HG03469 (cell line): ENCODE measurements around the gene SMURF1.
"Not testable (repeated sequence)": the region's sequence is repeated elsewhere in the genome, so short reads cannot be mapped to it uniquely, and the experiment has no call there.

Experiments used
- ATAC-seq: cut with Tn5 transposase; IDR thresholded peaks from one replicate; pipeline ENCODE4 v1.9.1; 2021; ENCODE audit warnings: mild to moderate bottlenecking, moderate library complexity, moderate number of reproducible peaks; ENCODE audit not compliant: unreplicated experiment

SMURF1 gene

DNA sequence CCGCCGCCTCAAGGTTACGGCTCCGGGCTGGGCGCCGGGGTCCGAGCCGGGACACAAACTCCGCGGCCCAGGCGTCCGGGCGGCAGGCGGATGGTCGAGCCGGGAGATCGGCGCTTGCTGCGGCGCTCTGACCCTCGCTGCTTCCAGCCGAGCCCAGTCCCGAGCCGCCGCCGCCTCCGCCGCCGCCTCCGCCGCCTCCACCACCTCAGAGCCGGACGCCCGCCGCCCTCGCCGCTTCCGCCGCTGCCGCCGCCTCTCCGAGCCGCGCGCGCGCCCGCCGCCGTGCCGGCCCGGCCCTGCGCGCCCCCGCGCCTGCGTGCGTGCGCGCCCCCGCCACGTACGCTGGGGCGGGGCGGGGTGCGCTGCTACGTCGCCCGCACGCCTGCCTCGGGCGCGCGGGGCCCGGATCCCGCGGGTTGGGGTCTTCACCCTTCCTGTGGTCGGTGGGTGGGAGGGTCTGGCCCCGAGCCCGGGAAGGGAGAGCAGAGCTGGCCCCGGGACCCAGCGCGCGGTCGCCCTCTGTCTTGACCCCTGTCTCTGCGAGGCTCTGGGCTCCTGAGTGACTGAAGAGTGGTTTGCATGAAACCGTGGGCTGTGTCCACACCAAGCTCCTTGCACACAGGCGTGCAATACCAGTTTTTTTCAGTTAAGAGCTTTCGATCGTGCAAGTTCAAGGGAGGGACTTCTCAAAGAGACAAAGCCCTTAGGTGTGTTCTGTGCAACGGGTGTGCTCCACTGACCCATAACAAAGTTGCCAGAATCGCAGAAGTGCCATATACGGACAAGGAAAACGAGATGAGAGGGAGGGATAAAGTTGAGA lies at the start of gene SMURF1:
Gene SMURF1, minus strand, starts transcription at position 256 of the 820 bp plus-strand sequence. CDS start 328 bp downstream, outside the sequence.
- ATAC-seq: peak; percentile 46

DNA sequence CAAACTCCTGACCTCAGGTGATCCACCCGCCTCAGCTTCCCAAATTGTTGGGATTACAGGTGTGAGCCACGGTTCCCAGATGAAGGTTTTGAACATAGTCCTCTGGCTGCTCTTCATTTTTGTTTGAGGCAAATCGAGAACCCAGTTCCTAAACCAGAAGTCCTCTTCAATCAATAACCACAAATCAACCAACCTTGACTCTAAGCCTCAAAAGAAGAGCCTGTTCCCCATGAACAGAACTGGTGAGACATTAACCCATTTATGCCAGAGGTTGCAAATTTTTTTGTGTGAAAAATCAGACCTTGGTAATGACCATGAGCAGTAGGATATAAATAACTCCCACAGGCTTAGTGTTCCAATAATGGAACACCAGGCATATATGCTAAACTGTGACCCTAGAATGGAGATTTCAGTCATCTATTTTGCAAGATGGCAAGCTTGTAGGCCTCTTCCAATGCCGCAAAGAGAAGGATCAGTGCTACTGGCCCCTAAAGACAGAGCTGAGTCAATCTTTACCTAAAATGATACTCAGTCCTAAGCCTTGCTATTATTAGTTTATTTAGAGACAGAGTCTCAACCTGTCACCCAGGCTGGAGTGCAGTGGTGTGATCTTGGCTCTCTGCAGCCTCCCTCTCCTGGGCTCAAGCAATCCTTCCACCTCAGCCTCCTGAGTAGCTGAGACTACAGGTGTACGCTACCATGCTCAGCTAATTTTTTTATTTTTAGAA lies 48.1 kb upstream of the SMURF1 start:
- ATAC-seq: no peak

DNA sequence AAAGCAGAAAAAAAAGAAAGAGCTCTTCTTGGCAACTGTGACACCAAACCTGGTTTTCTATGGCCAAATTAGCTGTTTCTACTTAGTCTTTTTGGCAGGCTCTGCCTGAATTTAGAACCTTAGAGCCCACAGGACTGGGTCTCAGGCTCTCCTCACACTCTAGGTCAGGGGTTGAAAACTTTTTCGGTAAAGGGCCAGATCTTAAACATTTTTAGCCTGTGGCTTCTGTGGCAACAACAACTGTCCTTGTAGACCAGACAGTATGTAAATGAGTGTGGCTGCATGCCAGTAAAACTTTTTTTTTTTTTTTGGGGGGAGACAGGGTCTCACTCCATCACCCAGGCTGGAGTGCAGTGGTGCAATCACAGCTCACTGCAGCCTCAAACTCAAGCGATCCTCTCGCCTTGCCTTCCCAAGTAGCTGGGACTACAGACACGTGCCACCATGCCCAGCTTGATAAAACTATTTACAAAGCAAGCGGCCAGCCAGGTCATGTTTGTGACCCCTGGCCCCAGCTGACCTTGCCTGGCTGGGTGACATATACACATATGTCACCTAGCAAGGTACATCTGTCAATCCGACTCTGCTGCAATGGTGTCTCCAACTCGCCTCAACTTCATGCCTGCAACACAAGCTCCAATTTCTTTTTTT lies 46.6 kb upstream of the SMURF1 start:
- no peak for ATAC-seq

DNA sequence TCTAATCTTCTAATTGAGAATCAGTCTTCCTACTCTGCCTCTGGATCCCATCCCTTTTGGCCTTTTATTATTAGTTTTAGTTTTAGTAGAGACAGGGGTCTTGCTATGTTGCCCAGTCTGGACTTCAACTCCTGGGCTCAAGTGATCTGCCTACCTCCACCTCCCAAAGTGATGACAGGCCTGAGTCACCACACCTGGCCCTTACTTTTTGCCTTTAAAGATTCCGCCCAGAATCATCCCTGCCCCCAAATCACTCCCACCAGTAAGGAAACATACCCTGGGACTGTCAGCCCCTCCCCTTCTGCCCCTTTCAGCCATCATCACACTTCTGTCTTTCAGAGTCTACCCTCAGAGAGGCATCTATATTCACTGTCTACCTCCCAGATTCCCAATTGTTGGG lies 45.3 kb upstream of the SMURF1 start:
- no peak for ATAC-seq

DNA sequence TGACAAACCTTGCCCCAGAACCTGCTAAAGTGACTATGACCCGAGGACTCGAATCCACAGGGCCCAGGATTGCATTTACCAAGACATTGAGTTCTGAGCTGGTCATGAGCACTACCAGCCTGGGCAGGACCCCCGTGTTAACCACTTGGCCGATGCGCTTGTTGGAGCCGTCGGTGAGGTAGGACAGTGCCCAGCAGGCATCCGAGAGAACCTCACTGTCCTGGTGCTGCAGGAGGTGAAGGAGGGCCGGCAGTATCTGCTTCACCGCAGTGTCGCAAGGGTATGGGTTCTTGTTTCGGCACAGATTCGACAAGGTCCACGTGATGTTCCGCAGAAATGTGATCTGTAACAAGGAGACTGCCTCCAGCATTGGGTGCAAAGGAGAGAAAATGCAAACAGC lies 44.3 kb upstream of the SMURF1 start:
- ATAC-seq: no peak

DNA sequence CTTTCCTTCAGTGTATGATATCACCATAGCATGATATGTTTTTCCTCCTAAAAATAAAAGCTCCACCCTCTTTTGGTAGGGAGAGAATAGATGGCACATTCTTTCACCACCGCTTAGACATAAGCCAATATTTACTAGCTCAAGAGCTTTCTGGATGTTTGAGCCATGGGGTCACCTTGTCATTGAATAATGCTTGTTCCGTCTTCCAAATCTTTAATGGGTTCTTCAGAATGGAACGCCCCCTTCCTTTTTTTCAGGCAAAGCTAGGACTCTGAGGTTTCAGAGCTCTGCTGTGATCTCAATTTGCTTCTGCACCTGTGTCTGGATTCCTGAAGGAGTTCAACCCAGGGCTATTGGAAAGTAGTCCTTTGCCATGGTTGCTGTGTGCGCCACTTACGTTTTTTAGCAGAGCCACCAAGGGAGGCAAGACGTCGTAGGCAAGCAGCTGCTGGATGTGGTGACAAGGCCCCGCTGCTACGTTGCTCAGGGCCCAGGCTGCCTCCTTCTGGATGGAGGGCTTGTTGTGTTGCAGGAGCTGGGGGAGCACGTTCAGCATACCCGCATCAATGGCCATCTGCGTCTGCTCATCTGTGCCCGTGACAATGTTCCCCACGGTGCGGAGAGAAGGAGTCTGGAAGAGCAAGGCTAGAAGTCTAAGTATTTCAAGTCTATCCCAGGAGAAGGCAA lies 40.8 kb upstream of the SMURF1 start:
- ATAC-seq: no peak

DNA sequence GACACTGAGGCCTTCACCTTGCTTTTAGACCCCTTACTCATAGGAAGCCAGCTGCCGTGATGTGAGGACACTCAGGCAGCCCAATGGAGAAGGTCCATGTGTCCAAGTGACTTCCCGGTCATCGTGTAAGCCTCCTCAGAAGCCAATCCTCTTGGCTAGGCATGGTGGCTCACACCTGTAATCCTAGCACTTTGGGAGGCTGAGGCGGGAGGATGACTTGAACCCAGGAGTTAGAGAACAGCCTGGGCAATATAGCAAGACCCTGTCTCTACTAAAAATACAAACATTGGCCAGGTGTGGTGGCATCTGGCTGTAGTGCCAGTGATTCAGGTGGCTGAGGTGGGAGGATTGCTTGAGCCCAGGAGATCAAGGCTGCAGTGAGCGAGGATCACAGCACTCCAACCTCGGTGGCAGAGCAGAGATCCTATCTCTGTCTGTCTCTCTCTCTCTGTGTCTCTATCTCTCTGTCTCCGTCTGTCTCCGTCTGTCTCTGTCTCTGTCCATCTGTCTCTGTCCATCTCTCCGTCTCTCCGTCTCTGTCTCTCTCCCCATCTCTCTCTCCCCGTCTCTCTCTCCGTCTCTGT lies 36.3 kb upstream of the SMURF1 start:
- no peak for ATAC-seq

DNA sequence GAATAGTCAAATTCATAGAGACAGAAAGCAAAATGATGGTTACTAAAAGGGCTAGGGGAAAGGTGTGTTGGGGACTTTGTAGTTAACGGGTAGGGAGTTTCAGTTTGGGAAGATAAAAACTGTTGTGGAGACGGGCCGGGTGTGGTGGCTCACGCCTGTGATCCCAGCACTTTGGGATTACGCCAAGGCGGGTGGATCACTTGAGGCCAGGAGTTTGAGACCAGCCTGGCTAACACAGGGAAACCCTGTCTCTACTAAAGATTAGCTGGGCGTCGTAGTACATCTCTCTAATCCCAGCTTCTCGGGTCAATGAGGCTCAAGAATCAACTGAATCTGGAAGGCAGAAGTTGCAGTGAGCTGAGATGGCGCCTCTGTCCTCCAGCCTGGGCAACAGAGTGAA lies 33.3 kb upstream of the SMURF1 start:
- ATAC-seq: no peak

DNA sequence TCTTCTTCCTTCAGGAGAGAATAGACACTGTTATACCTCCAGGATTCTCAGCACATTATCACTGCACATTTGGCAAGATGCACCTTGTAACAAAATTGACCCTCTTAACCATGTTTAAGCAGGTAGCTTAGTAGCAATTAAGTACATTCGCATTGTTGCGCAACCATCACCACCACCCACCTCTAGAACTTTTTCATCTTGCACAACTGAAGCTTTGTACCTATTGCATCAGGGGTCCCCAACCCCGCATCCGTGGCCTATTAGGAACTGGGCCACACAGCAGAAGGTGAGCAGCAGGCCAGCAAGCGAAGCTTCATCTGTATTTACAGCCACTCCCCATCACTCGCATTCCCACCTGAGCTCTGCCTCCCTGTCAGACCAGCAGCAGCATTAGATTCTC lies 29.9 kb upstream of the SMURF1 start:
- no peak for ATAC-seq

DNA sequence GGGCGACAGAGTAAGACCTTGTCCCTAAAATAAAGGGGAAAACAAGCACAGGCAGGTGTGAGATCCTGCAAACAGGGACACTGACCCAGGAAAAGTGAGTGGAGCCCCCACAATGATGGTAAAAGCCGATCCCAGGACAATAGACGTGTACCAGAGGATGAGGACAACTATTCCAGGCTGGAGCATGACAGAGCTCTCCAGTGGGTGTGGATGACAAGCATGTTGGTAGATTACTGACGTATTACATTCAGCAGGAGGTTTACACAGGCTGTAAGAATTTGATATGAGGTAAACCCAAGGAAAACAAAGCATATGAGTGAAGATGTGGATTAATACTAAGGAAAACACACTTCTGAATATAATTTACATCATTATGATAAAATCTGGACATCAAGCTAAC lies 27.8 kb upstream of the SMURF1 start:
- no peak for ATAC-seq

DNA sequence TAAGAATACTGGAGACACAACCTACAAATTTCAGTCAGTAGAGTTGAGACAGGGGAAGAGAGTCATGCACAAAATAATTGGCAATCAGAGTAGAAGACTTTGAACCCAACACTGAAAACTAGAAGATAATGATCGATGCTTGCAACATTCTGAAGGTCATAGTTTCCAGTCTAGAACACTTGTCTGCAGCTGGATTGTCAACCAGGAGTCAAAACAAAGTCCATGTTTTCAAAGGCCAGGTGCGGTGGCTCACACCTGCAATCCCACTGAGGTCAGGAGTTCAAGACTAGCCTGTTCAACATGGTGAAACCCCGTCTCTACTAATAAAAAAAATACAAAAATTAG lies 26.8 kb upstream of the SMURF1 start:
- no peak for ATAC-seq

DNA sequence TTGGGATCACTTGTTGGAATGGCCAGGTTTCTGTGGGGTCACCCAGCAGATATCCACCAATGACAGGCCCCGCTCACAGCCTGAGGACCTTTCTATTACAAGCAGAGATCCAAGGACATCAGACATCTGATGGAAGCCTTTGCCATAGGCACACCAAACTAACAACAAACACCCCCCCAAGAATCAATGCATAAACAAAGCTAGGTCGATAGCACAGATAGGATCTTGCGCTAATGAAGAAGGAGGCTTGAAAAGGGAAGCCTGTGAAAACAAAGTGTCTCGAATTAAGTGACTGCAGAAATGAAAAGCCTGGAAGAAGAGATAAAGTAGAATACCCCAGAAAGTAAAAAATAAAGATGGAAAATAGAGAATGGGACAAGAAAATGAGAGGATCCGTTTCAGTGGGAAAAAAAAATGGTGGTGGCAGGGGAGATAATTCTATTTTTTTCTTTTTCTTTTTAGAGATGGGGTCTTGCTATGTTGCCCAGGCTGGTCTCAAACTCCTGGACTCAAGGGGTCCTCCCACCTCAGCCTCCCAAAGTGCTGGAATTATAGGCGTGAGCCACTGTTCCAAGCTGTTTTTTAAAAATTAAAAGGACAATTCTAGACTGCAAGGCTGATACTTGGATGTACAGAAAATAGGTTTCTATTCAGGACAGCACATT lies 26.3 kb upstream of the SMURF1 start:
- no peak for ATAC-seq

DNA sequence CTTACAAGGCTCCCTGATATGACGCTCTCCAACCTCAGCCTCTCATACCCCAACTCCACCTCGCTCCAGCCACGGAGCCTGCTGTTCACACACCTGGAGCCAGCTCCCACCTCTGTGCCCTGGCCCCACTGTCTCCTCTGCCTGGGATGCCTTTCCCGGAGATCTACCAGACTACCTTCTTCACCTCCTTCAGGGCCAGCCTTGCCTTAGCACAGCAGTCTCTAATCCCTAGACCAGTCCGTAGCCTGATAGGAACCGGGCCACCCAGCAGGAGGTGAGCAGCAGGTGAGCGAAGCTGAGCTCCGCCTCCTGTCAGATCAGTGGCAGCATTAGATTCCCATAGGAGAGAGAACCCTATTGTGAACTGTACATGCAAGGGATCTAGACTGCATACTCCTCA lies 23.2 kb upstream of the SMURF1 start:
- ATAC-seq: no peak

DNA sequence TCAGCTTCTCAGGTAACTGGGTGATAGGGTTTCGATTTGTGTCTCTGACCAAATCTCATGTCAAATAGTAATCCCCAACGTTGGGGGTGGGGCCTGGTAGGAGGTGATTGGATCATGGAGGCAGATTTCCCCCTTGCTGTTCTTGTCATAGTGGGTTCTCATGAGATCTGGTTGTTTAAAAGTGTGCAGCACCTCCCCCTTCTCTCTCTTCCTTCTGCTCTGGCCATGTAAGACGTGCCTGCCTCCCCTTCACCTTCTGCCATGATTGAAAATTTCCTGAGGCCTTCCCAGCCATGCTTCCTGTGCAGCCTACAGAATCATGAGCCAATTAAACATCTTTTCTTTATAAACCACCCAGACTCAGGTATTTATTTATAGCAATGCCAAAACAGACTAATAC lies 21.9 kb upstream of the SMURF1 start:
- no peak for ATAC-seq

DNA sequence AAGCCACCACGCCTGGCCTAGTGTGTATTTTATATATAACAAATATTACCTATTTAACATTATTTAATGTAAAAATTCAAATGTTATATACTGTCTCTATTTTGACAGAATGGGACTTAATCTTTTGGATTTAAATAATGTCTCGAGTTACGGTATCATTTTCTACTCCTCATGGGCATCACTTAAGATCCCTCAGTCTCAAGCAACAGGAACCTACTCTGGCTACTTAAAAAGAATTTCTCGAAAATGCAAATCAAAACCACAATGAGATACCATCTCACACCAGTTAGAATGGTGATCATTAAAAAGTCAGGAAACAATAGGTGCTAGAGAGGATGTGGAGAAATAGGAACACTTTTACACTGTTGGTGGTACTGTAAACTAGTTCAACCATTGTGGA lies 19.8 kb upstream of the SMURF1 start:
- ATAC-seq: not testable (repeated sequence)

DNA sequence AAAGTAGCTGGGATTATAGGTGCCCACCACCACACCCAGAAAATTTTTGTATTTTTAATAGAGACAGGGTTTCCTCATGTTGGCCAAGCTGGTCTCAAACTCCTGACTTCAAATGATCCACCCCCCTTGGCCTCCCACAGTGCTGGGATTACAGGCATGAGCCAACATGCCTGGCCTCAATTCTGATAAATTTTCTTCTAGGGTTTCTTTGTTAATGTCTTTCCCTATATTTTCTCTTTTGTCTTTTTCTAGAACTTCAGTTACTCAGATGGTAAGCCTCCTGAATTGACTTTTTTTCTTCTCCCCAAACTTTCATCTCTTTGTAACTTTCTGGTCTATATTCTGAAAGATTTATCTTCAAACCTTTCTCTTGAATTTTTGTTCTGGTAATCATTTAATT lies 12.7 kb upstream of the SMURF1 start:
- no peak for ATAC-seq

DNA sequence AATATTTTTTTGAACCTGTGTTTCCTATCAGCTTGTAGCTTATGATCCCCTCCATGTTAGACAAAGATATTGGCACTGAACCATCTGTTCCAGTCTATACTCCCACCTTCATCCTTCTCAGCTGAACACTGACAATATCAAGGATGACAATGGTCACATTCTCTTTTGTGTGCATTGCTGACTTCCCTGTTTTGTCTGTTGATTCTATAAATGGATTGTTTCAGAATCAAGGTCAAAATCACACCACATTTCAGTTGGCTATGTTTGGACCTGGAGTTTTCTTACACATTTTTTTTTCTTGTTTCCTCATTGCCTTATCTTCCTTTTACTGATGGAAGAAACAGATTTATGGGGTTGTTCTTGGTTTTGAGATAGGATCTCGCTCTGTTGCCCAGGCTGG lies 11.3 kb upstream of the SMURF1 start:
- no peak for ATAC-seq

DNA sequence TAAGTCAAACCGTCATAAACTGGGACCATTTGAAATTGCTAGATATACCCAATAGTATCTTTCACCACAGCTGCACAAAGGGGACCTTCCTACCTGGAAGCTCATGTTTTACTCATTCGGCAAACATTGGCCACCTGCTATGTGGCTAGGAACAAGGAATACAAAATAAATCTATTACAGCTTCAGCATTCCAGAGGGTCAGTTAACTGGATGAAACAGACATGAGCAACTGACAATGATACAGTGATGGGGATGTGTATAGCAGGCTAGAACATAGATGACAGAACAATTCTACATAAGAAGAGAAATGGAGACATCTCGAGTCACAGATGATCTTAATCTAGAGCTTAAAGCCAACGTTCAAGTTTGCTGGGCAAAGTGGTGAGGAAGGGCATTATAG lies 3.1 kb upstream of the SMURF1 start:
- no peak for ATAC-seq

DNA sequence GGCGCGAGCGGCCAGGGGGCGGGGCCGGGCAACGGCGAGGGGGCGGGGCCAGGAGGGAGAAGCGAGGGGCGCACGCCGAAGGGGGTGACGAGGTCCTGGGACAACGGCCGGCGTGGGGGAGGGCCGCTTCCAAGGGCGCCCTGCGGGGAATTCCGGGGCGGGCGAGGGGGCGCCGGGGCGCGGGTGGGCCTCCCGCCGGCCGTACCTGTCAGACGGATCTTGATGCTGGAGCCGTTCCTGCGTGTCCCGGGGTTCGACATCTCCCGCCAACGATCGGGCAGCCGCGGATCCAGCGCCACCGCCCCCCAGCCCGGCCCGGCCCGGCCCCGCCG lies 421 bp downstream of the SMURF1 start:
- ATAC-seq: no peak

DNA sequence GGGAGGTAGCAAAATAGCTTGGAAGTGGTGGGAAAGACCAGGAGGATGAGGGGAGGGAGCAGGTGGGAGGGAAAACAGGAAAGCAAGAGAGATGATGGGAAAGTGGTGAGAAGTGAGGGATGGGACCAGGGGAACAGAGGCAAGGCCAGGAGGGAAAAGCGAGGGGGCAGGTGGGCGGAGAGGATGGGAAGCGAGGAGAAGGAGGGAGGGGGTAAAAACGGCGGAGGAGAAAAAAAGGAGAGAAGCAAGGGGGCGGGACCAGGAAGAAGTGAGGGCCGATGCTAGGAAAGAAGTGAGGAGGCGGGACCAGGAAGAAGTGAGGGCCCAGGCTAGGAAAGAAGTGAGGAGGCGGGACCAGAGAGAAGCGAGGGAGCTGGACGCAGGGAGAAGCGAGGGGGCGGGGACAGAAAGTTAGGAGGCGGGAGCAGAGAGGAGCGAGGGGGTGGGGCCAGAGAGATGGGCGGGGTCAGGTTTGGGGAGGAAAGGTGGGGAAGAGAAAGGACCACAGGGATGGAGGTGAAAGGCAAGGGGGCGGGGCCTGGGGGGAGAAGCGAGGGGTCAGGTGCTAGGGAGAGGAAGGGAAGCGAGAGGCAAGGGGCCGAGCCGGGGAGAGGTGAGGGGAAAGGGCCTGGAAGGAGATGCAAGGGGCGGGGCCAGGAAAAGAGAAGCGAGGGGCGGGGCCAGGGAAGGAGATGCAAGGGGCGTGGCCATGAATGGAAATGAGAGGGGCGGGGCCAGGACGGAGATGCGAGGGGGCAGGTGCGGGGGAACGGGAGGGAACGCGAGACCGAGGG lies 984 bp downstream of the SMURF1 start:
- no peak for ATAC-seq
